IPS-11a (cell line): ENCODE data around the gene LCT.

Experiments
- H3K4me3 ChIP-seq: one replicate; pipeline ENCODE4 v1.5.1; 2013; ENCODE audit warnings: low read depth, low read length, control low read depth

LCT gene

GRCh38 chr2:135836596-135837270 is at the start of gene LCT:
TSS of gene LCT (minus strand) at chr2:135837184. CDS start at chr2:135837169, 15 bp downstream.
- H3K4me3 ChIP-seq = no peak within 1 kb of the TSS

- no peak overlapping the region for H3K4me3 ChIP-seq
Observed at GRCh38 chr2:135885709-135886108, 48.7 kb upstream of the LCT start.

- H3K4me3 ChIP-seq = no peak overlapping the region
Observed at GRCh38 chr2:135882415-135882814, 45.4 kb upstream of the LCT start.

GRCh38 chr2:135876770-135877169 is 39.8 kb upstream of the LCT start:
- peak overlapping the region; percentile 13 for H3K4me3 ChIP-seq

GRCh38 chr2:135876066-135876711 is 39.2 kb upstream of the LCT start, which contains the start of gene MCM6:
TSS of gene MCM6 (minus strand) at chr2:135876443. CDS start at chr2:135876365, 78 bp downstream.
- H3K4me3 ChIP-seq = peak within 1 kb of the TSS; percentile 81

- H3K4me3 ChIP-seq = peak overlapping the region; percentile 81
Observed at GRCh38 chr2:135875491-135876065, 38.6 kb upstream of the LCT start.

GRCh38 chr2:135874777-135875365 is 37.9 kb upstream of the LCT start:
- H3K4me3 ChIP-seq = peak overlapping the region; percentile 81

- no peak overlapping the region for H3K4me3 ChIP-seq
Observed at GRCh38 chr2:135870571-135870970, 33.6 kb upstream of the LCT start.

- no peak overlapping the region for H3K4me3 ChIP-seq
Observed at GRCh38 chr2:135863233-135863632, 26.2 kb upstream of the LCT start.

GRCh38 chr2:135862718-135863117 is 25.7 kb upstream of the LCT start:
- H3K4me3 ChIP-seq = no peak overlapping the region

- no peak overlapping the region for H3K4me3 ChIP-seq
Observed at GRCh38 chr2:135853401-135853800, 16.4 kb upstream of the LCT start.

GRCh38 chr2:135851858-135852257 is 14.9 kb upstream of the LCT start:
- H3K4me3 ChIP-seq = no peak overlapping the region

GRCh38 chr2:135850892-135851668 is 14.1 kb upstream of the LCT start:
- no peak overlapping the region for H3K4me3 ChIP-seq

- H3K4me3 ChIP-seq = no peak overlapping the region
Observed at GRCh38 chr2:135849087-135849486, 12.1 kb upstream of the LCT start.

- H3K4me3 ChIP-seq = no peak overlapping the region
Observed at GRCh38 chr2:135845997-135846396, 9.0 kb upstream of the LCT start.

GRCh38 chr2:135845257-135845656 is 8.3 kb upstream of the LCT start:
- no peak overlapping the region for H3K4me3 ChIP-seq

GRCh38 chr2:135844301-135844895 is 7.4 kb upstream of the LCT start:
- no peak overlapping the region for H3K4me3 ChIP-seq

- H3K4me3 ChIP-seq = no peak overlapping the region
Observed at GRCh38 chr2:135843671-135844070, 6.7 kb upstream of the LCT start.

- no peak overlapping the region for H3K4me3 ChIP-seq
Observed at GRCh38 chr2:135840601-135841000, 3.6 kb upstream of the LCT start.

- no peak overlapping the region for H3K4me3 ChIP-seq
Observed at GRCh38 chr2:135839713-135840112, 2.7 kb upstream of the LCT start.

GRCh38 chr2:135838502-135838901 is 1.5 kb upstream of the LCT start:
- no peak overlapping the region for H3K4me3 ChIP-seq
